Panc1 (cell line): Measurements from ENCODE around the gene GAD1. TPM values are rescaled to one million over a fixed set of nuclear protein-coding genes. Genes with fewer than 3 reads are reported as not detected.

ENCODE experiments used
- ATAC-seq: fragments of 200-7000 bp; cut with Tn5 transposase; 2 replicates; pipeline ENCODE4 v1.9.1; 2020; ENCODE audit warnings: mild to moderate bottlenecking, moderate library complexity
- BruUV-seq: library from RNA; stranded (reverse); fragments of 400-500 nt; replicated peaks from 2 replicates; lab custom pipeline; 2021; lab: Mats Ljungman, UMichigan
- CTCF ChIA-PET: fragments of 300-600 bp; sonication (Branson Sonifier 250); formaldehyde crosslinking; loops from one replicate; lab custom pipeline; 2022; ENCODE audit warnings: antibody characterized with exemption; lab: Charles Lee
- POLR2A ChIA-PET: fragments of 300-600 bp; sonication (Branson Sonifier 250); formaldehyde crosslinking; loops from one replicate; lab custom pipeline; 2022; ENCODE audit warnings: antibody characterized with exemption; lab: Charles Lee
- DNase-seq: peaks from one replicate; pipeline ENCODE4 v3.0.0-alpha.2; 2010; ENCODE audit warnings: low read depth, low spot score
- H3K27ac ChIP-seq: 2 replicates; pipeline ENCODE4 v1.5.1; 2011; ENCODE audit warnings: mild to moderate bottlenecking, low read length, inconsistent platforms
- H3K27me3 ChIP-seq: fragments of 200-500 bp; sonication (Bioruptor generic); 2 replicates; pipeline ENCODE4 v1.6.0; 2014; ENCODE audit warnings: low read length, inconsistent platforms; ENCODE audit not compliant: control insufficient read depth, insufficient read depth
- H3K36me3 ChIP-seq: fragments of 200-500 bp; sonication (Bioruptor generic); 2 replicates; pipeline ENCODE4 v1.5.1; 2014; ENCODE audit warnings: inconsistent platforms, mild to moderate bottlenecking, low read length, moderate library complexity; ENCODE audit not compliant: control insufficient read depth, insufficient read depth
- H3K4me1 ChIP-seq: 2 replicates; pipeline ENCODE4 v1.5.1; 2011; ENCODE audit warnings: inconsistent platforms, mild to moderate bottlenecking, low read length, moderate library complexity; ENCODE audit not compliant: control insufficient read depth, insufficient read depth
- H3K4me3 ChIP-seq, 2 experiments: 2 replicates each; pipeline ENCODE4 v1.5.1; 2011 to 2012; ENCODE audit warnings: low read depth in 2 of 2, low read length in 2 of 2, mild to moderate bottlenecking in 2 of 2, inconsistent platforms in 1 of 2, moderate library complexity in 1 of 2
- H3K9me3 ChIP-seq: fragments of 200-500 bp; sonication (Bioruptor generic); 2 replicates; pipeline ENCODE4 v1.5.1; 2014; ENCODE audit warnings: low read depth, mild to moderate bottlenecking, inconsistent platforms, low read length, moderate library complexity; ENCODE audit not compliant: control insufficient read depth, insufficient read depth
- CTCF ChIP-seq: fragments of 450-650 bp; IDR thresholded peaks from 2 replicates; pipeline ENCODE4 v1.5.1; 2017; ENCODE audit warnings: mild to moderate bottlenecking
- POLR2AphosphoS5 ChIP-seq: IDR thresholded peaks from 2 replicates; pipeline ENCODE4 v1.6.1; 2012; ENCODE audit warnings: mild to moderate bottlenecking, low read depth, low read length, moderate library complexity
- SIN3A ChIP-seq: IDR thresholded peaks from 2 replicates; pipeline ENCODE4 v1.6.1; 2012; ENCODE audit warnings: low read depth, mild to moderate bottlenecking, low read length, moderate library complexity, borderline replicate concordance; ENCODE audit not compliant: insufficient read depth
- TCF7L2 ChIP-seq: IDR thresholded peaks from 2 replicates; pipeline ENCODE4 v1.6.1; 2011; ENCODE audit warnings: mild to moderate bottlenecking, low read depth, low read length, inconsistent platforms
- in situ Hi-C: cut with HindIII; loops from 2 replicates; pipeline ENCODE4 v1.10.0; 2016; ENCODE audit warnings: low sequenced_read_pairs, low pct_unique_long_range_greater_than_20kb
- intact Hi-C: fragments of 100-400 bp; cut with micrococcal nuclease; formaldehyde crosslinking; loops from one replicate; pipeline ENCODE4 v1.10.0; 2022; ENCODE audit not compliant: unreplicated experiment
- total RNA-seq: library from RNA; stranded (reverse); gene quantifications from one replicate; pipeline ENCODE4 v1.2.1, GENCODE V29; 2021; ENCODE audit not compliant: unreplicated experiment
- TF ChIP-seq, protein P1 (sequence below), 2 experiments: IDR thresholded peaks; 2 replicates each; pipeline ENCODE4 v1.6.1; 2011 to 2012; ENCODE audit warnings: low read depth in 2 of 2, control low read depth in 1 of 2, low read length in 1 of 2, mild to moderate bottlenecking in 1 of 2, moderate library complexity in 1 of 2; ENCODE audit not compliant: insufficient read depth in 1 of 2

GAD1 gene
- total RNA-seq, 1 experiment from 2014 or later = 12.5 TPM

DNA sequence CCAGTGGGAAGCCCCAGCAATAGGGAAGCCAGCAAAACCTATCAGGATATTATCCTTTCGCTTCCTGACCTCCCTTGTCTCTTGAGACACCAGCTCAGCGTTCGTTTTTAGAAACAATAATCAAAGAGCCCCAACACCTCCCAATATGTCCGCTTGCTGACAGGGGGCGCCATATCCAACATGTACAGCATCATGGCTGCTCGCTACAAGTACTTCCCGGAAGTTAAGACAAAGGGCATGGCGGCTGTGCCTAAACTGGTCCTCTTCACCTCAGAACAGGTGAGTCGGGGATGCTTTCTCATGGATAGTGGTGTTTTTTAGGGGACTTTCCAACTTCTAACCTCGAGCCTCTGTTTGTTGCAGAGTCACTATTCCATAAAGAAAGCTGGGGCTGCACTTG is 28.7 kb downstream of the GAD1 start:
- intact Hi-C loops = no loop called here

DNA sequence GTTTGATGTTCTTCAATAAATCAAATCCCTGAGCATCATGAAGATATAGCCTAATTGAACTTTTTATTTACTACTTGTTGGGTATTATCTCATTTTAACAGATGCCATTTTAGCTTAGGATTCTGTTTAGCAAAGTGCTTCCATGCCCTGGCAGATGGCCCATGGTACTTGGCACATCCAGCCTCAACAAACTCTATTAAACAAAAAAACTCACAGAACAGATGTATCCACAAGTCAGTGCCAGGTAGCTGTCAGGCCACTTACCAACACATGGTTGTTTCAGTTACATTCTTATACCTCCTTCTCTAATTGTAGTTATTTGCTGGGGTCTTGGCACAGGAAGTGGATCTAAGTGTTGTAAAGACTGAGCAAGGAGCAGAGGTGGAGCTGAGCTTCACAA is 29.6 kb downstream of the GAD1 start:
- intact Hi-C loops (no loop called here), in situ Hi-C loops (no loop called here)
- ChIA-PET CTCF (no interaction called here), POLR2A (no interaction called here)
- no peak for DNase-seq
- no TSS peak for BruUV-seq
- no peak for TF ChIP-seq CTCF
- no peak for TF ChIP-seq SIN3A
- TF ChIP-seq, protein P1, sequence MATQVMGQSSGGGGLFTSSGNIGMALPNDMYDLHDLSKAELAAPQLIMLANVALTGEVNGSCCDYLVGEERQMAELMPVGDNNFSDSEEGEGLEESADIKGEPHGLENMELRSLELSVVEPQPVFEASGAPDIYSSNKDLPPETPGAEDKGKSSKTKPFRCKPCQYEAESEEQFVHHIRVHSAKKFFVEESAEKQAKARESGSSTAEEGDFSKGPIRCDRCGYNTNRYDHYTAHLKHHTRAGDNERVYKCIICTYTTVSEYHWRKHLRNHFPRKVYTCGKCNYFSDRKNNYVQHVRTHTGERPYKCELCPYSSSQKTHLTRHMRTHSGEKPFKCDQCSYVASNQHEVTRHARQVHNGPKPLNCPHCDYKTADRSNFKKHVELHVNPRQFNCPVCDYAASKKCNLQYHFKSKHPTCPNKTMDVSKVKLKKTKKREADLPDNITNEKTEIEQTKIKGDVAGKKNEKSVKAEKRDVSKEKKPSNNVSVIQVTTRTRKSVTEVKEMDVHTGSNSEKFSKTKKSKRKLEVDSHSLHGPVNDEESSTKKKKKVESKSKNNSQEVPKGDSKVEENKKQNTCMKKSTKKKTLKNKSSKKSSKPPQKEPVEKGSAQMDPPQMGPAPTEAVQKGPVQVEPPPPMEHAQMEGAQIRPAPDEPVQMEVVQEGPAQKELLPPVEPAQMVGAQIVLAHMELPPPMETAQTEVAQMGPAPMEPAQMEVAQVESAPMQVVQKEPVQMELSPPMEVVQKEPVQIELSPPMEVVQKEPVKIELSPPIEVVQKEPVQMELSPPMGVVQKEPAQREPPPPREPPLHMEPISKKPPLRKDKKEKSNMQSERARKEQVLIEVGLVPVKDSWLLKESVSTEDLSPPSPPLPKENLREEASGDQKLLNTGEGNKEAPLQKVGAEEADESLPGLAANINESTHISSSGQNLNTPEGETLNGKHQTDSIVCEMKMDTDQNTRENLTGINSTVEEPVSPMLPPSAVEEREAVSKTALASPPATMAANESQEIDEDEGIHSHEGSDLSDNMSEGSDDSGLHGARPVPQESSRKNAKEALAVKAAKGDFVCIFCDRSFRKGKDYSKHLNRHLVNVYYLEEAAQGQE (IDR thresholded peaks at IDR 0.05; ENCODE audit: insufficient read depth in 1 of 2, low read depth in 2 of 2, low read length in 1 of 2) = no peak
- TF ChIP-seq POLR2AphosphoS5 = no peak
- no peaks in the 10 kb centered on the region for H3K27me3 ChIP-seq
- no peak overlapping the region for H3K4me3 ChIP-seq
- H3K36me3 ChIP-seq = no peaks in the 10 kb centered on the region; the same call in 1 of the 2 replicates
- no peaks in the 10 kb centered on the region for H3K9me3 ChIP-seq
- H3K27ac ChIP-seq = no peak overlapping the region
- H3K4me1 ChIP-seq = no peaks in the 10 kb centered on the region; the same call in 1 of the 2 replicates
- ATAC-seq = no peak

More for the DNA sequence above, 28.7 kb downstream of the GAD1 start:
- CTCF ChIA-PET = interaction anchor here (0.6 to 0.7 kb wide), 2 partner anchors 28 to 83 kb away, joined by 3 to 4 read pairs; no protein-coding TSS in a partner anchor
- Histone ChIP-seq H3K27me3 (no peaks in the 10 kb centered on the region), H3K9me3 (no peaks in the 10 kb centered on the region), H3K27ac (no peak overlapping the region), H3K36me3 (no peaks in the 10 kb centered on the region; the same call in 1 of the 2 replicates), H3K4me1 (no peaks in the 10 kb centered on the region; the same call in 1 of the 2 replicates), H3K4me3 (no peak overlapping the region)
- POLR2A ChIA-PET = no interaction called here
- in situ Hi-C loops = no loop called here
- no peak for ATAC-seq
- TF ChIP-seq CTCF = peak; percentile 66
- TF ChIP-seq TCF7L2 = no peak
- TF ChIP-seq, protein P1 (IDR thresholded peaks at IDR 0.05; ENCODE audit: insufficient read depth in 1 of 2, low read depth in 2 of 2, low read length in 1 of 2) = no peak
- no peak for TF ChIP-seq SIN3A
- no TSS peak for BruUV-seq
- no peak for DNase-seq
